ENCODE measurements around the gene SPOCD1.

SPOCD1 gene

GRCh38 chr1:31798433-31799195 lies 17.2 kb downstream of the SPOCD1 start:
- TF ChIP-seq GATA3 (IDR thresholded peaks at IDR 0.05; ENCODE audit: low read depth, low read length), result no peak
- no peak for TF ChIP-seq GATA2 (IDR thresholded peaks at IDR 0.05; ENCODE audit: low read depth, low read length)

- TF ChIP-seq GATA2 (IDR thresholded peaks at IDR 0.05; ENCODE audit: low read depth, low read length) (no peak), GATA3 (IDR thresholded peaks at IDR 0.05; ENCODE audit: low read depth, low read length) (no peak)
Observed at GRCh38 chr1:31798086-31798432, 17.8 kb downstream of the SPOCD1 start.

- TF ChIP-seq GATA2 (IDR thresholded peaks at IDR 0.05; ENCODE audit: low read depth, low read length) (no peak), GATA3 (IDR thresholded peaks at IDR 0.05; ENCODE audit: low read depth, low read length) (no peak)
Observed at GRCh38 chr1:31797216-31797615, 18.6 kb downstream of the SPOCD1 start.

GRCh38 chr1:31796707-31797106 lies 19.1 kb downstream of the SPOCD1 start:
- no peak for TF ChIP-seq GATA3 (IDR thresholded peaks at IDR 0.05; ENCODE audit: low read depth, low read length)
- TF ChIP-seq GATA2 (IDR thresholded peaks at IDR 0.05; ENCODE audit: low read depth, low read length), result no peak

- TF ChIP-seq GATA3 (IDR thresholded peaks at IDR 0.05; ENCODE audit: low read depth, low read length) (no peak), GATA2 (IDR thresholded peaks at IDR 0.05; ENCODE audit: low read depth, low read length) (no peak)
Observed at GRCh38 chr1:31795801-31796621, 19.8 kb downstream of the SPOCD1 start.

GRCh38 chr1:31795096-31795675 lies 20.6 kb downstream of the SPOCD1 start:
- TF ChIP-seq GATA2 (IDR thresholded peaks at IDR 0.05; ENCODE audit: low read depth, low read length) (no peak), GATA3 (IDR thresholded peaks at IDR 0.05; ENCODE audit: low read depth, low read length) (no peak)

- no peak for TF ChIP-seq GATA3 (IDR thresholded peaks at IDR 0.05; ENCODE audit: low read depth, low read length)
- TF ChIP-seq GATA2 (IDR thresholded peaks at IDR 0.05; ENCODE audit: low read depth, low read length), result no peak
Observed at GRCh38 chr1:31793586-31794285, 22.1 kb downstream of the SPOCD1 start.

- TF ChIP-seq GATA3 (IDR thresholded peaks at IDR 0.05; ENCODE audit: low read depth, low read length) (no peak), GATA2 (IDR thresholded peaks at IDR 0.05; ENCODE audit: low read depth, low read length) (no peak)
Observed at GRCh38 chr1:31793086-31793485, 22.7 kb downstream of the SPOCD1 start.

GRCh38 chr1:31792541-31792940 lies 23.3 kb downstream of the SPOCD1 start:
- TF ChIP-seq GATA3 (IDR thresholded peaks at IDR 0.05; ENCODE audit: low read depth, low read length) (no peak), GATA2 (IDR thresholded peaks at IDR 0.05; ENCODE audit: low read depth, low read length) (no peak)

- no peak for TF ChIP-seq GATA2 (IDR thresholded peaks at IDR 0.05; ENCODE audit: low read depth, low read length)
- TF ChIP-seq GATA3 (IDR thresholded peaks at IDR 0.05; ENCODE audit: low read depth, low read length), result no peak
Observed at GRCh38 chr1:31792116-31792515, 23.7 kb downstream of the SPOCD1 start.

- no peak for TF ChIP-seq GATA3 (IDR thresholded peaks at IDR 0.05; ENCODE audit: low read depth, low read length)
- no peak for TF ChIP-seq GATA2 (IDR thresholded peaks at IDR 0.05; ENCODE audit: low read depth, low read length)
Observed at GRCh38 chr1:31791131-31791858, 24.5 kb downstream of the SPOCD1 start.

- no peak for TF ChIP-seq GATA2 (IDR thresholded peaks at IDR 0.05; ENCODE audit: low read depth, low read length)
- no peak for TF ChIP-seq GATA3 (IDR thresholded peaks at IDR 0.05; ENCODE audit: low read depth, low read length)
Observed at GRCh38 chr1:31790641-31791091, 25.2 kb downstream of the SPOCD1 start.

GRCh38 chr1:31790140-31790539 lies 25.7 kb downstream of the SPOCD1 start:
- TF ChIP-seq GATA3 (IDR thresholded peaks at IDR 0.05; ENCODE audit: low read depth, low read length), result no peak
- no peak for TF ChIP-seq GATA2 (IDR thresholded peaks at IDR 0.05; ENCODE audit: low read depth, low read length)

Data from SH-SY5Y (cell line).